NCI-H1417 (cell line): ENCODE measurements around the gene PAPPA2.

Source experiments
- DNase-seq, 3 experiments: peaks; one replicate each; lab custom pipeline; 2025; lab: John Stamatoyannopoulos, UW

The PAPPA2 gene

GRCh38 chr1:176766779-176767178 lies 303.8 kb downstream of the PAPPA2 start:
- DNase-seq = no peak

DNA sequence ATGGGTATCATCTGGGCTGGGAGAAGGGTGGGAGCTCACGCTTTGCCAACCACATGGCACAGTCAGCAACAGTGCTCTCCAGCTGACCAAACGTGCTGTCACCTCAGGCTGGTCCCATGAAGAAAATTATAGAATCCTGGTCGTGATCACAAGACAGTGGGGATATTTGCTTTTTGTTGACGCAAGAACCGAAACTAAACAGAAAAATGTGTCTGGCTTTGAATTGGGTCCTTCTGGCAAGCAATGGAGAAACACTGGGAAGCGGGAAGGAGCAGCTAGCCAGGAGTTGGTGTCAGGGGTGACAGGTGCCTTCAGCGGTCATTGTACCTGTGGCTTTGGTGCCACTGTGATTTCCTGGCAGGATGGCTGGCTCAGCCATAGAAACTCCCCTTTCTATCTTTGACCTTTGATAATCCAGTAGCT lies 304.8 kb downstream of the PAPPA2 start:
- no peak for DNase-seq

GRCh38 chr1:176768532-176768931 lies 305.6 kb downstream of the PAPPA2 start:
- DNase-seq = no peak

- no peak for DNase-seq
Measured at GRCh38 chr1:176770066-176770465, 307.1 kb downstream of the PAPPA2 start.

- DNase-seq = peak in 1 of 3 experiments; percentile 25
Measured at GRCh38 chr1:176773038-176773437, 310.1 kb downstream of the PAPPA2 start.

GRCh38 chr1:176774224-176774623 lies 311.2 kb downstream of the PAPPA2 start:
- no peak for DNase-seq

DNA sequence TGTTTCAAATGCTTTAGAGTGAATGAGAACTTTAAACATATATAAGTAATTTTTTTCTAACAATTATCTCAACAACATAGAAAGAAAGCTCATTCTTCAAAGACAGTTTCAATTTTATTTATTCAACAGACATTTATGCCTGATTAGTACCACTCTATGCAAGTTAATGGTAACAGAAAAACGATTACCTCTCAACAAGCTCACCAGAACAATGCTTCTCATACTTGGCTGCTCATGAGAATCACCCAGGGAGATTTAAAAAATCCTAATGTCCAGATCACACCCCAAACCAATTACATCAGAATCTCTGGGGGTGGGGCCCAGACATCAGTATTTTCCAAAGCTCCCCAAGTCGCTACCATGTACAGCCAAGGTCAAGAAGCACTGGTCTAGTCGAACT lies 312.4 kb downstream of the PAPPA2 start:
- DNase-seq = no peak

DNA sequence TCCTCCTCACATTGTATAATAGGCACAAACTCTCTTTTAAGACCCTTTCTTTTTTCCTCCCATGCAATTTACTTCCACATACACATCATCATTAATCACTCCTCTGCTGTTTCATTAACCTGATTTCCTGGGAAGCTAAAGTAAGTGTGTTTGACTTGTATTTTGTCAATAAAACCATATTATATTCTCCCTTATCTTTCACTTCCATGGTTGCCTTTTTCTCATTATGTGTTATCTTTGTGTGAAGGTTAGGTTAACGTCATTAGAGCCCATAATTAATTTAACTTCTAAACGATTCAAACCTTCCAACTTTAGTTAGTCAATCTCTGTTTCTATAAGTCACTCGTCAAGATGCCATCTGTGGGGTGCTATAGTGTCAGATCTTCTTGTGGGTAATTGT lies 313.0 kb downstream of the PAPPA2 start:
- no peak for DNase-seq

DNA sequence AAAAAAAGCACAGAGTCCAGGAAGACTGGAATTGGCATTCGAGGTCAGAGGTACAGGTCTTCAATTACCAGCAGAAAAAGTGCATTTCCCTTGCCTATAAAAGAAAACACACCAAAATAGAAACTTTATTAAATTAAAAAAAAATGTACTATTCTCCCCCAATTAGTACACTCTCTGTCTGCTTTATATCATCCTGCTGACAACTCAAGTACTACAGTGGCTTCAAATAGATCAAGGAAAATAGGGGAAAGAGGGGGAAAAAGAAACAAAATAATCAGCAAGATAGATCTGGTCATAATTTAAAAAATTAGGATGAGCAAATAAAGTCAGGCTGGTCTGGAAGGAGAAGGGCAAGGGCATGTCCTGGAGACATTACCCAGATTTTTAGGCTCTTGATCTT lies 315.1 kb downstream of the PAPPA2 start:
- no peak for DNase-seq

GRCh38 chr1:176779992-176780328 lies 317.0 kb downstream of the PAPPA2 start:
- DNase-seq = no peak

DNA sequence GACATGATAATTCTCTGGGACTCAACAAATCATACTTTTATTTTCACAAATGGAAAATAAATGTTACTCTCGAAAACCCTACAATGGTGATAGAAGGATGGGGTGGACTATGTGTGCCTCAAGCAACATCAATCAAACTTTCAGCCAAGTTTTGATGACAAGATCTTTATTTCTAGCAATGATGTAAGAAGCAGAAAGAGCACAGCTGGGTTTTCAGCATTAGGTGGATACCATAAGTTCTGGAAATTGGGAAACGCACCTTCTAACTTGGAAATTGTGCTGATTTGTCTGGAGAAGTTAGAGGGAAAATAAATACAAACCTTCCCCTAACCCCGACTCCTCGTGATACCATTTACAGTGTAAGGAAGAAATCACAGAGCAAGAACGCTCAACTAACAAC lies 320.3 kb downstream of the PAPPA2 start:
- DNase-seq = no peak

- no peak for DNase-seq
Measured at GRCh38 chr1:176785056-176785455, 322.1 kb downstream of the PAPPA2 start.

GRCh38 chr1:176785791-176786190 lies 322.8 kb downstream of the PAPPA2 start:
- DNase-seq = no peak

DNA sequence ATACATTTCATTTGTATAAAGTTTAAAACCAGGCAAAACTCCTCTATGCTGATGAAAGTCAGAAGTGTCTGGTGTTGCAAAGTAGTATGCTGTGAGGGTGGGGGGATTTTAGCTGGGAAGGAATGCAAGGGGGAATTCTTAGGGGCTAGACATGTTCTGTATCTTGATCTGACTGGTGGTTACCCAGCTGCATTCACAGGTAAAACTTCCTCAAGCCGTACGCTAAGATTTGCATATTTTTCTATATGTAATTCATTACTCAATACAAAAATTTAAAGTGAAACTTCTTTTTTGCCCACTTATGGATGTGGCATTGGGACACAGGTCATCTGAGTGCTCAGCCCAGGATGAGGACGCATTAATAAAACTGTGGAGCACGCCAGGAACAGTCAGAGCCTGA lies 323.3 kb downstream of the PAPPA2 start:
- DNase-seq = no peak

DNA sequence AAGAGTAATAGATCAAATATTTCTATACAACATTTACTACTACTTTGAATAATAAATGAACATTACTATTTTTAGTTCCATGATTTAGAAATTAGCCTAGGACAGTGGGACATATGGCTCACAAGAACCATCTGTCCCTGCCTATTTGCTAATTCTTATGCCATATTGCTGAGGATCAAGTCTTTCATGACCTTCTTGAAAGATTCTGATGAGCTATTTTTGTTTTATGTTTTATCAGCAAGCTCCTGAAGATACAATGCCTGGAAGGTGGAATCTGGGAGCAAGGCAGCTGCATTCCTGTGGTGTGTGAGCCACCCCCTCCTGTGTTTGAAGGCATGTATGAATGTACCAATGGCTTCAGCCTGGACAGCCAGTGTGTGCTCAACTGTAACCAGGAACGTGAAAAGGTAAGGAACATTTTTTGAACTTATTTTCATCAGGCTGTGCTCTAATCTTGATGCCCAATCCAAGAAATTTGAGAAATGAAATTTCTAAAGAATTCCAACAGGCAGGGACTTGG lies 326.7 kb downstream of the PAPPA2 start:
- no peak for DNase-seq

DNA sequence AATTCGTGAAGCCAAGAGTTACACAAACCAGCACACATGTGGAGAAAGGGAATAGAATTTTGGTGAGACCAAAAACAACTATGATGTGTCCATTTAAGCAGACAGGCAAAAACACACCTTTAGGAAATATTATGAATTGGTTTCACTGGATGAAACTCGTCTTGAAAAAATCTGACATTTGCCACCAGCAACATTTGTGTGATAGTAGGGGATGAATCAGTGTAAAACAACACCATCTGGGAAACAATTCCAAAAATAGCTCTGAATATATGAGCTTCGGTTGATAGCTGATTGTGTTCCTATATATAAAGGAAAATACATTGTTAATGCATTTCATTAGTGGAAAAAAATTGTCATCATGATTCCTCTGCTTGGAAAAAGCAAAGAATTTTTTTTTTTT lies 327.8 kb downstream of the PAPPA2 start:
- DNase-seq = no peak

DNA sequence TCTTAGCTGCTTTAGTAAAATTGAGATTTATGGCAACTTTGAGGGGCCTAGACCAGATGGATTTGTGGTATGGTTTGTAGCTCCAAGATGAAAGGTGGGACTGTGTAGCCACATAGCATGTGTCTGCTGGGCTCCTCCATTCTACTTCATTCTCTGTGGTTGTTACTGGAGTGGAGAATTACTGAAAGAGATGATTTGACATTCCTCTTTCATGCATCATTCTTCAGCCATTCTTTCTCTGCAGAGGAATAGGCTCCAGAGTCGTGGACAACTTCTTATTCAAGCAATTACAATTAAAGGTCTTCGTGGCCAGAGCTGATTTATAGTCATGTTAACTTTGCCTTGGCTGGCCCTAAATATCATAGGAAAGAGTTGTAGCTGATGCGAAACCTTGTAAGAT lies 328.9 kb downstream of the PAPPA2 start:
- DNase-seq = no peak

DNA sequence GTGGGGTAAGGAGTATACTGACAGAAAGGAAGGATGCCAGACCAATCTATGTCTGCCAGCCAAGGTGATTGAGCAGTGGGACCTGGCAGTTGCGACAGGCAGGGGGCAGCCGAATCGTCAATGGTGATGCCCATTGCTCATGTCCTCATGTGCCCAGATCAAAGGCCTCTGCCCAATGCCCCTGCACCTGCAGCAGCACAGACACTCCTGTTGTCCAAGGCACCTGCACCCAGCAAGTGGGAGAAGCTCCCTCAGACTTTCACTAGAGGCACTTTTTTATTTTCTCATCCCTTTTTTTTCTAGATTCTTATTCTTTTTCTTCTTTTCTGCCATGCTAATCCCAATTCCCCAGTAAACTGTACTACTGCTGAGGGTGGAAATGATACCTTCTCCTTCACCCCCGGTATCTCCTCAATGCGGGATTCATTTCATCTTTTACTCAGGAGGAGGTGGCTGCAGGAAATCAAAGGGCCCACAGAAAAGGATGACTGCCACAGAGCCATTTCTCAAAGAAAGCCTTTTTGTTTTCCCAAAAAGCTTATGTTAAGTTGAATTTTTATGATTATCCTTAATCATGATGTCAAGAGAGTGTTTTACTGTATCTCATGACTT lies 332.0 kb downstream of the PAPPA2 start:
- no peak for DNase-seq

DNA sequence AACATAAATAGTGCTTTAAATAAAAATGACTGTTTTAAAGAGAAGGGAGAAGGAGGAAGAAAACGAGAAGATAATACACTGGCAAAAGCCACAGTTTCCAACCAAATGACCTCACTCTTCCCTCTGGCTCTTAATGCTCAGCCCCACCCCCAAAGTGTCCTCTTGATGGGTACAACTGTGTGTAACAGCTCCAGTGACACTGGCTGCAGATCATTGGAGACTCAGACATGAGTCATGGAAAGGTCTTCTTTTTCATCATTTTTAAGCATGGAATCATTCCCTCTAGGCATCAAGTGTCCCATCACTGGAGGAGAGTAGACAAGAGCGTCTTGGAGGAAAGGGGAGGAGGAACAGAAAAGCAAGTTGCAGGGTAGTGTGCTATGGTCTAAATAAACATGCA lies 333.0 kb downstream of the PAPPA2 start:
- DNase-seq = no peak

- no peak for DNase-seq
Measured at GRCh38 chr1:176796583-176796982, 333.6 kb downstream of the PAPPA2 start.

- DNase-seq = no peak
Measured at GRCh38 chr1:176799327-176799726, 336.4 kb downstream of the PAPPA2 start.

GRCh38 chr1:176800978-176801513 lies 338.1 kb downstream of the PAPPA2 start:
- DNase-seq = no peak

DNA sequence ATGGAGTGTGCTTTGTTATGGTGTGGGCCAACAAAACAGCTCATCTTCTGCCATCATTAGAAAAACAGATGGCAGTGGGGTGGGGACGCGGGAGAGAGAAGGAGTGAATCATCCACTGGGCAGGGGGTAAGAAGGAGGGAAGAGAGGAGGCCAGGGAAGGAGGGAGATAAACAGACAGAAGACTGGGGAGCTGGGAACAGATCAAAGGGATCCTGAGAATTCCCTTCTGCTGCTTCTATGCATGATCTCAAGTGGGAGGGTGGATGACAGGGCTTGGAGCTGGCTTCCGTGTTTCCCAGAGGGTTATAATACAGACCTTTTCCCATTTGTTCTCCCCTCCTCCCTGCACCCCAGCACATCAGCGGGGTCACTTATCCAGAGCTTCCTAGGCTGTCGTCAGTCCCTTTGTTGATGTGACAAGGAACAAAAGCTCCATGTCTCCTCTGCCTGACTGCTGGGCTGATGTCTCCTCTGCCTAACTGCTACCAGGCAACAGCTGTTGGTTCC lies 338.6 kb downstream of the PAPPA2 start:
- DNase-seq = peak in 2 of 3 experiments; percentile 6 to 11

DNA sequence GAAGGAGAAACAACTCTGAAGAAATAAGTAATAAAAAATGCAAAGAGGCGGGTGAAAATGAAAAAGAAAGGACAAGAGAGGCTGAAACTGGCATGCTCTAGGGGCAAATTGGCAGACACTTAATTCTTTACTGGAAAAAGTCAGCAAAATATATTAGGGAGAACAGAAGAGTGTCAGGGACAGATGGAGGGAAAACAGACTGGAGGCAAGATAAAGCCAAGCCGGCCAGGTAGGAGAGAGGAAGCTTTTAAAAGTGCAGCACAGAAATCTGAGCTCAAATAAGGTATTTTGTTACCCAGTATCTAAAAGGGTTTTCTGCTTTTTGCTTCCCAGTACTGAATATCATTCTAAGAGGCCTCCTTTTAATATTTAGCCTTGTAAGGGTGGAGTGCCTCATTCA lies 339.3 kb downstream of the PAPPA2 start:
- DNase-seq = no peak
